K562 (cell line): Measurements from ENCODE around the gene ERAL1. TPM values are rescaled to one million over a fixed set of nuclear protein-coding genes. Genes with fewer than 3 reads are reported as not detected.

Experiments used
- ATAC-seq: fragments of 200-7000 bp; cut with Tn5 transposase; 3 replicates; pipeline ENCODE4 v1.9.1; 2020; ENCODE audit warnings: moderate library complexity
- BruUV-seq: library from RNA; stranded (reverse); fragments of 400-500 nt; replicated peaks from 2 replicates; lab custom pipeline; 2021; lab: Mats Ljungman, UMichigan
- CTCF ChIA-PET: fragments of 300-600 bp; formaldehyde crosslinking; extraction: SDS; loops from one replicate; lab custom pipeline; 2021; ENCODE audit warnings: low intra/inter-chr PET ratio; lab: Yijun Ruan, JAX
- POLR2A ChIA-PET: fragments of 300-600, 350-650 bp; sonication (Branson Sonifier 250); formaldehyde crosslinking; extraction: SDS; loops from one replicate; lab custom pipeline; 2021; ENCODE audit warnings: antibody characterized with exemption, inconsistent platforms; lab: Yijun Ruan, JAX
- DNase-seq, 4 experiments: peaks; one replicate each; pipeline versions ENCODE4 v3.0.0 to v3.0.0-alpha.2; 2011 to 2018; ENCODE audit warnings: low spot score in 3 of 4, mixed read lengths in 3 of 4; ENCODE audit errors: extremely low read depth in 1 of 4
- FAIRE-seq: peaks from 2 replicates; lab custom pipeline; 2011; peaks lifted over from hg19 to GRCh38; lab: Jason Lieb, UNC
- H2AFZ ChIP-seq: 2 replicates; pipeline ENCODE4 v1.6.0; 2011; ENCODE audit warnings: low read depth, low read length, control low read depth, inconsistent platforms
- H3K27ac ChIP-seq: fragments of 200-600 bp; 3 replicates; pipeline ENCODE4 v1.8.0; 2011; ENCODE audit warnings: low read depth, mild to moderate bottlenecking, control low read depth, inconsistent platforms, low read length, moderate library complexity, mixed read lengths; ENCODE audit errors: extremely low read depth
- H3K27me3 ChIP-seq, 2 experiments: fragments of 300-600 bp in 1 of 2; 2 replicates in 1 of 2; 3 replicates in 1 of 2; pipeline versions ENCODE4 v1.6.0 to v1.8.0; 2011; ENCODE audit warnings: inconsistent platforms in 2 of 2, low read length in 2 of 2, mild to moderate bottlenecking in 1 of 2, mixed read lengths in 1 of 2, moderate library complexity in 1 of 2; ENCODE audit not compliant: control insufficient read depth in 2 of 2, insufficient read depth in 2 of 2
- H3K36me3 ChIP-seq: fragments of 300-600 bp; 3 replicates; pipeline ENCODE4 v1.8.0; 2011; ENCODE audit warnings: mild to moderate bottlenecking, low read length, inconsistent platforms; ENCODE audit not compliant: control insufficient read depth, insufficient read depth
- H3K4me1 ChIP-seq, 2 experiments: fragments of 200-600 bp in 1 of 2; replicated peaks in 1 of 2; 2 replicates in 1 of 2; 3 replicates in 1 of 2; pipeline versions ENCODE4 v1.5.1 to v1.8.0; 2011; ENCODE audit warnings: inconsistent platforms in 2 of 2, low read length in 2 of 2, mild to moderate bottlenecking in 1 of 2, mixed read lengths in 1 of 2, moderate library complexity in 1 of 2; ENCODE audit not compliant: control insufficient read depth in 2 of 2, insufficient read depth in 2 of 2
- H3K4me2 ChIP-seq: 2 replicates; pipeline ENCODE4 v1.6.1; 2011; ENCODE audit warnings: low read length, control low read depth, inconsistent platforms, mixed read lengths; ENCODE audit not compliant: insufficient read depth
- H3K4me3 ChIP-seq: fragments of 200-600 bp; sonication (generic), shearing (Covaris generic); 2 replicates; pipeline ENCODE4 v1.5.1; 2016; ENCODE audit warnings: control low read depth, inconsistent platforms
- H3K79me2 ChIP-seq: fragments of 200-600 bp; 3 replicates; pipeline ENCODE4 v1.8.0; 2011; ENCODE audit warnings: low read length, inconsistent platforms; ENCODE audit not compliant: control insufficient read depth, insufficient read depth
- H3K9ac ChIP-seq, 2 experiments: 2 replicates each; pipeline versions ENCODE4 v1.6.0 to v1.6.1; 2011; ENCODE audit warnings: low read depth in 2 of 2, low read length in 2 of 2, control low read depth in 1 of 2, inconsistent platforms in 1 of 2, mild to moderate bottlenecking in 1 of 2, mixed read lengths in 1 of 2; ENCODE audit not compliant: insufficient read depth in 1 of 2
- H3K9me1 ChIP-seq: one replicate; pipeline ENCODE4 v1.6.0; 2011; ENCODE audit warnings: inconsistent platforms, mild to moderate bottlenecking, low read length, moderate library complexity; ENCODE audit not compliant: control insufficient read depth, insufficient read depth
- H3K9me3 ChIP-seq: replicated peaks from 2 replicates; pipeline ENCODE4 v1.5.1; 2011; ENCODE audit warnings: low read depth, low read length, inconsistent platforms; ENCODE audit not compliant: control insufficient read depth, insufficient read depth
- H4K20me1 ChIP-seq: replicated peaks from 2 replicates; pipeline ENCODE4 v1.6.1; 2011; ENCODE audit warnings: low read length, inconsistent platforms, mixed read lengths; ENCODE audit not compliant: control insufficient read depth, insufficient read depth
- CHCHD3 ChIP-seq: fragments of 250-450 bp; sonication (Bioruptor Pico); IDR thresholded peaks from 2 replicates; pipeline ENCODE4 v2.1.2; 2022; ENCODE audit warnings: mild to moderate bottlenecking
- ERF ChIP-seq: fragments of 450-650 bp; formaldehyde crosslinking; IDR thresholded peaks from 2 replicates; pipeline ENCODE4 v1.4.0; 2020; ENCODE audit warnings: mild to moderate bottlenecking, mixed read lengths
- GATAD2A ChIP-seq: fragments of 450-650 bp; IDR thresholded peaks from 2 replicates; pipeline ENCODE4 v1.6.1; 2017
- HNRNPH1 ChIP-seq: fragments of 200-400 bp; formaldehyde crosslinking; optimal IDR thresholded peaks from 2 replicates; pipeline ENCODE3; 2017; ENCODE audit warnings: low read depth, mild to moderate bottlenecking, low read length, moderate library complexity
- MYNN ChIP-seq, 2 experiments: sonication (generic); formaldehyde crosslinking in 1 of 2; IDR thresholded peaks; 2 replicates each; pipeline versions ENCODE4 v1.5.0 to v1.6.1; 2016 to 2020; ENCODE audit warnings: antibody characterized with exemption in 1 of 2, missing genetic modification reagents in 1 of 2
- POLR2A ChIP-seq: fragments of 450-650 bp; conservative IDR thresholded peaks from 2 replicates; pipeline ENCODE4 v1.6.1; 2016
- POLR2AphosphoS5 ChIP-seq: IDR thresholded peaks from 2 replicates; pipeline ENCODE4 v1.6.1; 2011; ENCODE audit warnings: mild to moderate bottlenecking, low read depth, low read length, moderate library complexity; ENCODE audit not compliant: control insufficient read depth, insufficient read depth
- ZNF175 ChIP-seq: fragments of 200-800 bp; sonication (Bioruptor generic); IDR thresholded peaks from 2 replicates; pipeline ENCODE4 v1.6.1; 2016; ENCODE audit warnings: low read depth, mild to moderate bottlenecking, missing genetic modification characterization, missing compliant biosample characterization
- WGBS: fragments of 100-300 bp; shearing (Covaris generic); methylation state at CpG from one replicate; pipeline ENCODE4 v1.1.6; 2016; ENCODE audit warnings: low coverage, mixed read lengths; ENCODE audit not compliant: insufficient coverage; ENCODE audit errors: missing lambda C conversion rate; 5-methylcytosine and 5-hydroxymethylcytosine counted together
- in situ Hi-C: fragments of 300-500 bp; cut with MboI; formaldehyde crosslinking; loops from 4 replicates; pipeline ENCODE4 v1.15.0; 2018; ENCODE audit warnings: inconsistent platforms, mixed read lengths
- intact Hi-C: fragments of 100-400 bp; cut with micrococcal nuclease; formaldehyde crosslinking; loops from 2 replicates; pipeline ENCODE4 v1.14.2; 2022
- polyA plus RNA-seq, 8 experiments: library from polyadenylated mRNA; depleted of rRNA in 4 of 8; stranded (reverse) in 5 of 8; unstranded in 3 of 8; fragments of >200 nt; fragmentation: Nextera tagmentation in 2 of 8; fragmentation: Illumina TruSeq in 1 of 8; extraction: Ambion mirVana in 2 of 8; extraction: Trizol in 1 of 8; gene quantifications; 2 replicates each; pipeline versions ENCODE4 v1.2.1 to v1.2.3, GENCODE V29; 2011 to 2014; ENCODE audit warnings: inconsistent platforms in 1 of 8, missing spikeins in 1 of 8
- total RNA-seq, 7 experiments: library from RNA; depleted of rRNA in 6 of 7; stranded (reverse); fragments of >200 nt in 6 of 7; fragmentation: Illumina TruSeq in 2 of 7; extraction: Trizol in 2 of 7; gene quantifications; 2 replicates each; pipeline versions ENCODE4 v1.2.1 to v1.2.3, GENCODE V29; 2011 to 2021; ENCODE audit warnings: low replicate concordance in 1 of 7
- TF ChIP-seq, protein P1 (sequence below): sonication (generic); formaldehyde crosslinking; IDR thresholded peaks from 2 replicates; pipeline ENCODE4 v1.4.0; 2020; ENCODE audit warnings: mild to moderate bottlenecking, missing genetic modification reagents

Gene ERAL1
- total and polyA plus RNA-seq, 9 of the 15 experiments (the other 6 are each of a cell fraction or from before 2014, with no cell fraction given): 37.5 to 351 (median 106) TPM

GRCh38 chr17:28857905-28858800, 3.3 kb downstream of the ERAL1 start (continued):
- TF ChIP-seq HNRNPH1: no peak
- TF ChIP-seq GATAD2A: no peak
- TF ChIP-seq, protein P1, sequence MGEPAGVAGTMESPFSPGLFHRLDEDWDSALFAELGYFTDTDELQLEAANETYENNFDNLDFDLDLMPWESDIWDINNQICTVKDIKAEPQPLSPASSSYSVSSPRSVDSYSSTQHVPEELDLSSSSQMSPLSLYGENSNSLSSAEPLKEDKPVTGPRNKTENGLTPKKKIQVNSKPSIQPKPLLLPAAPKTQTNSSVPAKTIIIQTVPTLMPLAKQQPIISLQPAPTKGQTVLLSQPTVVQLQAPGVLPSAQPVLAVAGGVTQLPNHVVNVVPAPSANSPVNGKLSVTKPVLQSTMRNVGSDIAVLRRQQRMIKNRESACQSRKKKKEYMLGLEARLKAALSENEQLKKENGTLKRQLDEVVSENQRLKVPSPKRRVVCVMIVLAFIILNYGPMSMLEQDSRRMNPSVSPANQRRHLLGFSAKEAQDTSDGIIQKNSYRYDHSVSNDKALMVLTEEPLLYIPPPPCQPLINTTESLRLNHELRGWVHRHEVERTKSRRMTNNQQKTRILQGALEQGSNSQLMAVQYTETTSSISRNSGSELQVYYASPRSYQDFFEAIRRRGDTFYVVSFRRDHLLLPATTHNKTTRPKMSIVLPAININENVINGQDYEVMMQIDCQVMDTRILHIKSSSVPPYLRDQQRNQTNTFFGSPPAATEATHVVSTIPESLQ (CRISPR knock-in tag): no peak
- peak; percentile 7; the same call in 1 of the 2 replicates for TF ChIP-seq POLR2A
- TF ChIP-seq MYNN (IDR thresholded peaks at IDR 0.05): 0 out of 2 replicates have a peak, but pooled peaks have one; percentile 34
- TF ChIP-seq MYNN (CRISPR knock-in tag; IDR thresholded peaks at IDR 0.05): no peak
- TF ChIP-seq ERF (CRISPR knock-in tag): no peak
- no peak for TF ChIP-seq CHCHD3 (CRISPR knock-in tag)

- H3K9me3 ChIP-seq: no peaks in the 10 kb centered on the region
- H3K9ac ChIP-seq: peak overlapping the region; percentile 42 to 65; a peak in 3 of 4 replicates
- WGBS: 43% methylated on average over 2 of the region's 2 CpGs
- BruUV-seq: no TSS peak
- H3K27me3 ChIP-seq: no peaks in the 10 kb centered on the region
- H2AFZ ChIP-seq: no peak overlapping the region
- intact Hi-C loops (no loop called here), in situ Hi-C loops (no loop called here)
- H3K4me1 ChIP-seq: peaks cover 31 to 40% of the 10 kb centered on the region in 2 experiments
- no peak overlapping the region for H3K4me3 ChIP-seq
- POLR2A ChIA-PET: interaction anchor here (0.5 to 7.5 kb wide), 10 partner anchors 10 to 132 kb away, joined by 3 to 49 read pairs (median 4); partner anchors contain the start of gene FAM222B
- no peaks in the 10 kb centered on the region for H4K20me1 ChIP-seq
- no peaks in the 10 kb centered on the region for H3K9me1 ChIP-seq
- CTCF ChIA-PET: no interaction called here
- ATAC-seq: no peak
- peaks cover 44% of the 10 kb centered on the region for H3K36me3 ChIP-seq
- H3K4me2 ChIP-seq: peak overlapping the region; percentile 54
- TF ChIP-seq ZNF175 (no peak), POLR2AphosphoS5 (peak; percentile 41; the same call in 1 of the 2 replicates)
- peak overlapping the region; percentile 25 for H3K27ac ChIP-seq
- no peak for FAIRE-seq
- H3K79me2 ChIP-seq: peaks cover 81% of the 10 kb centered on the region
- peak in 1 of 4 experiments; percentile 5 for DNase-seq
Observed at GRCh38 chr17:28858801-28859355, 4.1 kb downstream of the ERAL1 start.
